ENCODE data around the gene ZNF248.
"Not testable (repeated sequence)": the region's sequence is repeated elsewhere in the genome, so short reads cannot be mapped to it uniquely, and the experiment has no call there.

Gene ZNF248

GRCh38 chr10:37738241-37738640 lies 119.2 kb downstream of the ZNF248 start:
- DNase-seq: not testable (repeated sequence)

DNA sequence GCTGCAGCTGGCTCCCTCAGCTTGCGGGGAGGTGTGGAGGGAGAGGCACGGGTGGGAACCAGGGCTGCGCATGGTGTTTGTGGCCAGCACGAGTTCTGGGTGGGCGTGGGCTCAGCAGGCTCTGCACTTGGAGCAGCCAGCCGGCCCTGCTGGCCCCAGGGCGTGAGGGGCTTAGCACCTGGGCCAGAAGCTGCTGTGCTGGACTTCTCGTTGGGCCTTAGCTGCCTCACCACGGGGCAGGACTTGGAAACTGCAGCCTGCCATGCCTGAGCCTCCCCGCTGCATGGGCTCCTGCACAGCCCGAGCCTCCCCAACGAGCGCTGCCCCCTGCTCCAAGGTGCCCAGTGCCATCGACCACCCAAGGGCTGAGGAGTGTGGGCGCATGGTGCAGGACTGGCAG lies 120.1 kb downstream of the ZNF248 start:
- no peak for DNase-seq

- DNase-seq: no peak
Observed at GRCh38 chr10:37736120-37736519, 121.3 kb downstream of the ZNF248 start.

DNA sequence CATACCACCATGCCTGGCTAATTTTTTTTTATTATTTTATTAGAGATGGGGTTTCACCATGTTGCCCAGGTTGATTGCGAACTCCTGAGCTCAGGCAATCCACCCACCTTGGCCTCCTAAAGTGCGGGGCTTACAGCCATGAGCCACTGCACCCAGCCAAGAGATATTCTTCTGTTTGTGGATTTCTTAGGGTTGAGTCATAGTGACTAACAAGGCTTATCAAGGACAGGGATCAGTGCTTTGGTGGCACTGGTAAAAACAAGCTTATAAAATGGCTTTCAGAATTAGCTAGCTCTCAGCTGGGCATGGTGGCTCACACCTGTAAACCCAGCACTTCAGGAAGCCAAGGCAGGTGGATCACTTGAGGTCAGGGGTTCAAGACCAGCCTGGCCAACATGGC lies 122.4 kb downstream of the ZNF248 start:
- no peak for DNase-seq
